H1 (cell line): ENCODE measurements around the gene SKAP1. TPM values are rescaled to one million over a fixed set of nuclear protein-coding genes. Genes with fewer than 3 reads are reported as not detected.

Experiments used
- CTCF ChIA-PET: fragments of 300-600 bp; sonication (Branson Sonifier 250); formaldehyde crosslinking; loops from one replicate; lab custom pipeline; 2021; ENCODE audit not compliant: partially characterized antibody; lab: Charles Lee
- POLR2A ChIA-PET: fragments of 300-600 bp; sonication (Branson Sonifier 250); formaldehyde crosslinking; loops from one replicate; lab custom pipeline; 2021; ENCODE audit warnings: inconsistent platforms; ENCODE audit not compliant: partially characterized antibody; lab: Charles Lee
- DNase-seq, 2 experiments: peaks; one replicate each; pipeline versions ENCODE4 v3.0.0 to v3.0.0-alpha.2; 2010 to 2022; ENCODE audit warnings: low spot score in 2 of 2, low read depth in 1 of 2, mixed read lengths in 1 of 2
- FAIRE-seq: peaks from 2 replicates; lab custom pipeline; 2011; peaks lifted over from hg19 to GRCh38; lab: Jason Lieb, UNC
- H2AFZ ChIP-seq: 2 replicates; pipeline ENCODE4 v1.8.1; 2012; ENCODE audit warnings: low read length, inconsistent platforms
- H2AK5ac ChIP-seq: 2 replicates; pipeline ENCODE4 v1.6.1; 2013; ENCODE audit warnings: low read depth, low read length
- H2BK120ac ChIP-seq: replicated peaks from 2 replicates; pipeline ENCODE3; 2013; ENCODE audit warnings: low read depth, low read length, inconsistent platforms
- H2BK12ac ChIP-seq: 2 replicates; pipeline ENCODE4 v1.6.1; 2013; ENCODE audit warnings: low read depth, low read length
- H2BK15ac ChIP-seq: 2 replicates; pipeline ENCODE4 v1.6.1; 2013; ENCODE audit warnings: low read length
- H2BK20ac ChIP-seq: 2 replicates; pipeline ENCODE4 v1.6.1; 2013; ENCODE audit warnings: low read length
- H2BK5ac ChIP-seq: 2 replicates; pipeline ENCODE4 v1.6.1; 2013; ENCODE audit warnings: low read depth, low read length
- H3K14ac ChIP-seq: 2 replicates; pipeline ENCODE4 v1.6.1; 2013; ENCODE audit warnings: inconsistent platforms; ENCODE audit not compliant: insufficient read length
- H3K18ac ChIP-seq: 2 replicates; pipeline ENCODE4 v1.6.1; 2013; ENCODE audit warnings: low read length; ENCODE audit errors: extremely low read depth
- H3K23ac ChIP-seq: 2 replicates; pipeline ENCODE4 v1.6.1; 2013; ENCODE audit warnings: inconsistent platforms; ENCODE audit not compliant: insufficient read length
- H3K23me2 ChIP-seq: 2 replicates; pipeline ENCODE4 v1.6.1; 2013; ENCODE audit warnings: low read depth, low read length
- H3K27ac ChIP-seq: 2 replicates; pipeline ENCODE4 v1.6.1; 2011; ENCODE audit warnings: low read depth, low read length, inconsistent platforms
- H3K27me3 ChIP-seq, 4 experiments: replicated peaks in 1 of 4; 1 replicate in 1 of 4; 2 replicates in 3 of 4; pipeline versions ENCODE4 v1.6.1 to v1.8.1; 2011 to 2013; ENCODE audit warnings: low read length in 3 of 4, mild to moderate bottlenecking in 3 of 4, inconsistent platforms in 2 of 4, mixed read lengths in 2 of 4, moderate library complexity in 1 of 4; ENCODE audit not compliant: control insufficient read depth in 3 of 4, insufficient read depth in 3 of 4; ENCODE audit errors: extremely low read depth in 1 of 4
- H3K36me3 ChIP-seq, 4 experiments: 2 replicates each; pipeline versions ENCODE4 v1.6.1 to v1.8.1; 2011 to 2013; ENCODE audit warnings: mild to moderate bottlenecking in 4 of 4, low read length in 3 of 4, moderate library complexity in 2 of 4, control low read depth in 1 of 4, inconsistent platforms in 1 of 4; ENCODE audit not compliant: insufficient read depth in 4 of 4, control insufficient read depth in 2 of 4
- H3K4ac ChIP-seq: replicated peaks from 2 replicates; pipeline ENCODE3; 2013; ENCODE audit warnings: low read length, low read depth, mixed read lengths, inconsistent platforms; ENCODE audit not compliant: insufficient read length
- H3K4me1 ChIP-seq, 4 experiments: replicated peaks in 1 of 4; 1 replicate in 1 of 4; 2 replicates in 3 of 4; pipeline versions ENCODE4 v1.6.1 to v1.8.1; 2011 to 2013; ENCODE audit warnings: low read length in 3 of 4, inconsistent platforms in 2 of 4, mixed read lengths in 1 of 4; ENCODE audit not compliant: insufficient read depth in 4 of 4, control insufficient read depth in 3 of 4
- H3K4me2 ChIP-seq, 2 experiments: 2 replicates each; pipeline versions ENCODE4 v1.6.1 to v1.8.1; 2011 to 2013; ENCODE audit warnings: low read depth in 2 of 2, low read length in 2 of 2, control low read depth in 1 of 2, inconsistent platforms in 1 of 2, mild to moderate bottlenecking in 1 of 2; ENCODE audit not compliant: insufficient read depth in 1 of 2
- H3K4me3 ChIP-seq, 4 experiments: fragments of 200-600, 300-600 bp in 1 of 4; sonication (generic), shearing (Covaris generic), sonication (Bioruptor Twin) in 1 of 4; 2 replicates each; pipeline versions ENCODE4 v1.5.1 to v1.8.1; 2011 to 2016; ENCODE audit warnings: low read length in 4 of 4, low read depth in 3 of 4, control low read depth in 2 of 4, inconsistent platforms in 2 of 4, mild to moderate bottlenecking in 2 of 4, mixed read lengths in 1 of 4, moderate library complexity in 1 of 4; ENCODE audit not compliant: insufficient read depth in 2 of 4; ENCODE audit errors: extremely low read depth in 1 of 4
- H3K56ac ChIP-seq: replicated peaks from 2 replicates; pipeline ENCODE3; 2013; ENCODE audit warnings: low read depth, mild to moderate bottlenecking, mixed read lengths, low read length, inconsistent platforms; ENCODE audit not compliant: insufficient read length
- H3K79me1 ChIP-seq: 2 replicates; pipeline ENCODE4 v1.6.1; 2013; ENCODE audit warnings: low read depth, low read length, control low read depth
- H3K79me2 ChIP-seq, 2 experiments: 2 replicates each; pipeline versions ENCODE4 v1.6.1 to v1.8.1; 2012 to 2013; ENCODE audit warnings: low read length in 2 of 2, mild to moderate bottlenecking in 2 of 2, inconsistent platforms in 1 of 2; ENCODE audit not compliant: insufficient read depth in 2 of 2, control insufficient read depth in 1 of 2
- H3K9ac ChIP-seq, 4 experiments: replicated peaks in 1 of 4; 1 replicate in 1 of 4; 2 replicates in 3 of 4; pipeline versions ENCODE4 v1.6.1 to v1.8.1; 2011 to 2013; ENCODE audit warnings: low read depth in 3 of 4, low read length in 3 of 4, control low read depth in 2 of 4, mild to moderate bottlenecking in 2 of 4, moderate library complexity in 2 of 4, inconsistent platforms in 1 of 4; ENCODE audit errors: extremely low read depth in 1 of 4
- H3K9me3 ChIP-seq, 2 experiments: 2 replicates each; pipeline versions ENCODE4 v1.6.1 to v1.8.1; 2012 to 2013; ENCODE audit warnings: mild to moderate bottlenecking in 2 of 2, moderate library complexity in 2 of 2, control low read depth in 1 of 2, inconsistent platforms in 1 of 2, low read depth in 1 of 2, low read length in 1 of 2, mixed read lengths in 1 of 2; ENCODE audit not compliant: insufficient read depth in 2 of 2
- H4K20me1 ChIP-seq, 2 experiments: replicated peaks in 1 of 2; 2 replicates each; pipeline versions ENCODE3 to v1.8.1; 2011 to 2013; ENCODE audit warnings: inconsistent platforms in 2 of 2, low read length in 2 of 2, mild to moderate bottlenecking in 1 of 2; ENCODE audit not compliant: insufficient read depth in 2 of 2, control insufficient read depth in 1 of 2
- H4K5ac ChIP-seq: 2 replicates; pipeline ENCODE4 v1.6.1; 2013; ENCODE audit warnings: low read length, low read depth, mixed read lengths, inconsistent platforms; ENCODE audit not compliant: insufficient read length
- H4K8ac ChIP-seq: 2 replicates; pipeline ENCODE4 v1.8.0; 2013; ENCODE audit warnings: mild to moderate bottlenecking, moderate library complexity, low read length, inconsistent platforms; ENCODE audit not compliant: insufficient read depth; ENCODE audit errors: extremely low read depth
- H4K91ac ChIP-seq: replicated peaks from 2 replicates; pipeline ENCODE3; 2013; ENCODE audit warnings: low read length, mixed read lengths, inconsistent platforms; ENCODE audit not compliant: insufficient read length
- BACH1 ChIP-seq: IDR thresholded peaks from 2 replicates; pipeline ENCODE4 v1.6.1; 2012; ENCODE audit warnings: low read length, improper control_type of control experiment
- HDAC2 ChIP-seq, 2 experiments: fragments of 300-600 bp in 1 of 2; sonication (generic) in 1 of 2; IDR thresholded peaks; 2 replicates each; pipeline ENCODE4 v1.6.1; 2011 to 2012; ENCODE audit warnings: low read depth in 2 of 2, low read length in 2 of 2, mild to moderate bottlenecking in 2 of 2, moderate library complexity in 2 of 2, borderline replicate concordance in 1 of 2, inconsistent platforms in 1 of 2
- JUND ChIP-seq: IDR thresholded peaks from 2 replicates; pipeline ENCODE4 v1.6.1; 2011; ENCODE audit warnings: mild to moderate bottlenecking, improper control_type of control experiment, low read length
- PHF8 ChIP-seq: fragments of 200-600 bp; sonication (generic); conservative IDR thresholded peaks from 2 replicates; pipeline ENCODE4 v1.7.1; 2012; ENCODE audit warnings: low read depth, mild to moderate bottlenecking, inconsistent platforms, low read length, moderate library complexity
- SP2 ChIP-seq: IDR thresholded peaks from 2 replicates; pipeline ENCODE4 v1.6.1; 2012; ENCODE audit warnings: mild to moderate bottlenecking, low read length, inconsistent platforms
- SUZ12 ChIP-seq: fragments of 200-600 bp; sonication (generic); IDR thresholded peaks from 2 replicates; pipeline ENCODE4 v1.6.1; 2012; ENCODE audit warnings: mild to moderate bottlenecking, inconsistent platforms, low read length, moderate library complexity, mixed read lengths
- TBP ChIP-seq: IDR thresholded peaks from 2 replicates; pipeline ENCODE4 v1.6.1; 2011; ENCODE audit warnings: low read depth, low read length, improper control_type of control experiment
- TCF12 ChIP-seq: IDR thresholded peaks from 2 replicates; pipeline ENCODE4 v1.6.1; 2011; ENCODE audit warnings: low read depth, mild to moderate bottlenecking, low read length
- TEAD4 ChIP-seq: IDR thresholded peaks from 2 replicates; pipeline ENCODE4 v1.6.1; 2012; ENCODE audit warnings: low read depth, low read length, inconsistent platforms, mixed read lengths
- WGBS, 2 experiments: shearing (Covaris generic) in 1 of 2; methylation state at CpG; one replicate each; pipeline versions ENCODE4 v1.1.6 to v1.1.7; 2013 to 2015; ENCODE audit warnings: low lambda C conversion rate in 2 of 2, mixed read lengths in 2 of 2, inconsistent platforms in 1 of 2, low coverage in 1 of 2, missing lambda C conversion rate in 1 of 2; ENCODE audit not compliant: insufficient replicate concordance in 2 of 2, insufficient coverage in 1 of 2, insufficient read length in 1 of 2; ENCODE audit errors: extremely low coverage in 1 of 2, missing lambda C conversion rate in 1 of 2; 5-methylcytosine and 5-hydroxymethylcytosine counted together
- polyA plus RNA-seq, 7 experiments: library from polyadenylated mRNA; depleted of rRNA in 3 of 7; stranded (reverse) in 5 of 7; unstranded in 2 of 7; fragments of >200 nt in 5 of 7; fragments of 200-250 nt in 2 of 7; gene quantifications; 1 replicate in 5 of 7; 2 replicates in 1 of 7; 4 replicates in 1 of 7; pipeline versions ENCODE4 v1.2.1 to v1.2.3, GENCODE V29; 2011 to 2013; ENCODE audit warnings: missing spikeins in 2 of 7, mixed read lengths in 2 of 7
- total RNA-seq: library from RNA; stranded (reverse); fragmentation: NEBNext Ultra II Directional; extraction: Animal tissue kit (Norgen Biotek cat#: 25700); gene quantifications from 2 replicates; pipeline ENCODE4 v1.2.1, GENCODE V29; 2021
- TF ChIP-seq, protein P1 (sequence below): IDR thresholded peaks from 2 replicates; pipeline ENCODE4 v1.6.1; 2012; ENCODE audit warnings: low read length, inconsistent platforms
- TF ChIP-seq, protein P2 (sequence below): IDR thresholded peaks from 2 replicates; pipeline ENCODE4 v1.6.1; 2011; ENCODE audit warnings: low read depth, mild to moderate bottlenecking, low read length; ENCODE audit not compliant: insufficient read depth

The SKAP1 gene
- total and polyA plus RNA-seq, 2 of the 8 experiments (the other 6 are each of a cell fraction or from before 2014, with no cell fraction given), result not detected

DNA sequence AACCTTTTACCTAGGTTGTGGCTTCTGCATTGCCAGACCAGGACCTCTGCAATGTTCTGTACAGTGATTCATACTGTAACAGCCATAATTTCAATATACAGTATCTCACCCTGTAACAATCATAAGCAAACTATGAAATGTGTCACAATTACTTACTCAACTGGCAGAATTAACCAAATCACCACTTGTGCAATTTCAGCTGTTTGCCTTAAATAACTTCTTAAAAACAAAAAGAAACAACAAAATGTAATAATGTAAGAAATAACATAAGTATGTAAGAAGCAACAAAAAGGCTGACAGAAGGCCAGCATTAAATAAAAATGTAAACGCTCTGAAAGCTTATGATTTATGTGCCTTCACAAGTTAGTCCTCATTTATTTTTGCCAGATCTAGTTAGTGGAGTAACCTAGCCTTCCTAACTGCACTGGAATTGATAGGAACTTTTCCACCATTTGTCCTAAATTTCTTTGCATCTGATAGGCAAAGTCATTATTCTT lies 96.9 kb downstream of the SKAP1 start:
- H2BK5ac ChIP-seq, result no peak overlapping the region
- no peak overlapping the region for H3K27ac ChIP-seq
- no peak overlapping the region for H2BK15ac ChIP-seq
- no peak overlapping the region for H3K23ac ChIP-seq
- 100% methylated on average over 1 of the region's 1 CpG; no CpG with 5 or more reads in 1 of the 2 experiments for WGBS, 2 experiments
- no peak overlapping the region for H2BK120ac ChIP-seq
- no peak overlapping the region for H4K91ac ChIP-seq
- H3K4me3 ChIP-seq, result no peak overlapping the region
- H3K9ac ChIP-seq, result no peak overlapping the region
- no peaks in the 10 kb centered on the region for H3K23me2 ChIP-seq
- H3K4me1 ChIP-seq, result no peaks in the 10 kb centered on the region
- no peaks in the 10 kb centered on the region for H3K36me3 ChIP-seq
- H4K8ac ChIP-seq, result no peak overlapping the region
- no peak for DNase-seq
- ChIA-PET CTCF (interaction anchor here (0.6 to 2.2 kb wide), 13 partner anchors 10 to 285 kb away, joined by 3 to 9 read pairs (median 4); partner anchors contain the start of genes HOXB3 and HOXB5), POLR2A (interaction anchor here (1.0 kb wide), 1 partner anchor 260 kb away, joined by 3 read pairs; no protein-coding TSS in a partner anchor)
- H3K18ac ChIP-seq, result no peak overlapping the region
- no peaks in the 10 kb centered on the region for H3K9me3 ChIP-seq
- H3K79me2 ChIP-seq, result no peaks in the 10 kb centered on the region
- no peak overlapping the region for H3K4me2 ChIP-seq
- no peak for FAIRE-seq
- H3K79me1 ChIP-seq, result no peaks in the 10 kb centered on the region
- TF ChIP-seq, protein P1, sequence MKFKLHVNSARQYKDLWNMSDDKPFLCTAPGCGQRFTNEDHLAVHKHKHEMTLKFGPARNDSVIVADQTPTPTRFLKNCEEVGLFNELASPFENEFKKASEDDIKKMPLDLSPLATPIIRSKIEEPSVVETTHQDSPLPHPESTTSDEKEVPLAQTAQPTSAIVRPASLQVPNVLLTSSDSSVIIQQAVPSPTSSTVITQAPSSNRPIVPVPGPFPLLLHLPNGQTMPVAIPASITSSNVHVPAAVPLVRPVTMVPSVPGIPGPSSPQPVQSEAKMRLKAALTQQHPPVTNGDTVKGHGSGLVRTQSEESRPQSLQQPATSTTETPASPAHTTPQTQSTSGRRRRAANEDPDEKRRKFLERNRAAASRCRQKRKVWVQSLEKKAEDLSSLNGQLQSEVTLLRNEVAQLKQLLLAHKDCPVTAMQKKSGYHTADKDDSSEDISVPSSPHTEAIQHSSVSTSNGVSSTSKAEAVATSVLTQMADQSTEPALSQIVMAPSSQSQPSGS, result no peak
- no peak for TF ChIP-seq SP2
- TF ChIP-seq BACH1, result no peak
- no peak for TF ChIP-seq PHF8
- no peak for TF ChIP-seq HDAC2 (IDR thresholded peaks at IDR 0.05; ENCODE audit: borderline replicate concordance in 1 of 2, low read depth in 2 of 2, low read length in 2 of 2)
- TF ChIP-seq TEAD4, result no peak
- TF ChIP-seq TCF12, result no peak
- TF ChIP-seq SUZ12, result no peak
- no peak for TF ChIP-seq TBP
- TF ChIP-seq, protein P2, sequence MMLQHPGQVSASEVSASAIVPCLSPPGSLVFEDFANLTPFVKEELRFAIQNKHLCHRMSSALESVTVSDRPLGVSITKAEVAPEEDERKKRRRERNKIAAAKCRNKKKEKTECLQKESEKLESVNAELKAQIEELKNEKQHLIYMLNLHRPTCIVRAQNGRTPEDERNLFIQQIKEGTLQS, result no peak
- TF ChIP-seq JUND, result no peak
- H3K27me3 ChIP-seq, result peaks cover 0 to 2% (median 0%) of the 10 kb centered on the region in 4 experiments; a peak in 1 of 7 replicates
- H4K5ac ChIP-seq, result no peak overlapping the region
- no peak overlapping the region for H2AK5ac ChIP-seq
- no peak overlapping the region for H3K56ac ChIP-seq
- H4K20me1 ChIP-seq, result no peaks in the 10 kb centered on the region
- no peak overlapping the region for H2BK12ac ChIP-seq
- H2AFZ ChIP-seq, result no peak overlapping the region
- no peak overlapping the region for H3K4ac ChIP-seq
- no peak overlapping the region for H2BK20ac ChIP-seq
- no peak overlapping the region for H3K14ac ChIP-seq
